ENCODE results near the gene CDK6. TPM values are rescaled to one million over a fixed set of nuclear protein-coding genes. Genes with fewer than 3 reads are reported as not detected.

The CDK6 gene
- total RNA-seq, 1 donor, result 45.6 TPM

DNA sequence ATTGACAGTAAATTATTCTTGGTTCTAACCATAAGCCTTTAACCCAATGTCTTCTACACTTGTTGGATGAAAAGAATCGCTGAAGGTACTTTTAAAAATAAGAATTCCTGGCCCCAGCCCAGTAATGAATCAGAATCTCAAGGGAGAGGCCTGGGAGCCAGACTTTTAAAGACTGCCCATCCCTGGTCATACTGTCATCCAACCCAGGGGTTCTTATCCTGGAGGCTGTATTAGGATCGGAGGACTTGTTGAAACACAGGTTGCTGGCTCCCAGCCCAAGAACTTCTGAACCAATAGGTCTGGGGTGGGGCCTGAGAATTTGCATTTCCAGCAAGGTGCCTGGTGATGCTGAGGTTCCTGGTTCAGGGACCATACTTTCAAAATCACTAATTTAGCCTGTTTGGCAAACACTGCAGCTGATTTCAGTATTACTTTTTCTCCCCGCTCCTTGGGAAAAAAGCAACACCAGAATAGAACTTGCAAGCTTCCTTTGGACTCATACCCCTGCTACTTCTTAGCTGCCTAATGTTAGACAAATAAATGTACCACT is 166.7 kb downstream of the CDK6 start:
- no peak overlapping the region for H2AFZ ChIP-seq (ENCODE audit: low read length)
- DNase-seq (ENCODE audit: insufficient read length, low spot score, missing footprints), result peak; percentile 80
- H3K9me3 ChIP-seq (ENCODE audit: low read depth, low read length), result no peaks in the 10 kb centered on the region
- no peak overlapping the region for H3K4me3 ChIP-seq (ENCODE audit: insufficient read depth, low read length)
- H3K36me3 ChIP-seq (ENCODE audit: insufficient read depth, low read length), result no peaks in the 10 kb centered on the region
- H3K27ac ChIP-seq (ENCODE audit: low read depth, low read length), result peak overlapping the region; percentile 15
- H3K4me2 ChIP-seq (ENCODE audit: insufficient read depth, low read length), result peak overlapping the region; percentile 5
- TF ChIP-seq, protein P1, sequence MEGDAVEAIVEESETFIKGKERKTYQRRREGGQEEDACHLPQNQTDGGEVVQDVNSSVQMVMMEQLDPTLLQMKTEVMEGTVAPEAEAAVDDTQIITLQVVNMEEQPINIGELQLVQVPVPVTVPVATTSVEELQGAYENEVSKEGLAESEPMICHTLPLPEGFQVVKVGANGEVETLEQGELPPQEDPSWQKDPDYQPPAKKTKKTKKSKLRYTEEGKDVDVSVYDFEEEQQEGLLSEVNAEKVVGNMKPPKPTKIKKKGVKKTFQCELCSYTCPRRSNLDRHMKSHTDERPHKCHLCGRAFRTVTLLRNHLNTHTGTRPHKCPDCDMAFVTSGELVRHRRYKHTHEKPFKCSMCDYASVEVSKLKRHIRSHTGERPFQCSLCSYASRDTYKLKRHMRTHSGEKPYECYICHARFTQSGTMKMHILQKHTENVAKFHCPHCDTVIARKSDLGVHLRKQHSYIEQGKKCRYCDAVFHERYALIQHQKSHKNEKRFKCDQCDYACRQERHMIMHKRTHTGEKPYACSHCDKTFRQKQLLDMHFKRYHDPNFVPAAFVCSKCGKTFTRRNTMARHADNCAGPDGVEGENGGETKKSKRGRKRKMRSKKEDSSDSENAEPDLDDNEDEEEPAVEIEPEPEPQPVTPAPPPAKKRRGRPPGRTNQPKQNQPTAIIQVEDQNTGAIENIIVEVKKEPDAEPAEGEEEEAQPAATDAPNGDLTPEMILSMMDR (IDR thresholded peaks at IDR 0.05; ENCODE audit: extremely low read depth, low read depth, low read length), result no peak
- H4K20me1 ChIP-seq (ENCODE audit: insufficient read depth, low read length), result peaks cover 7% of the 10 kb centered on the region
- peaks cover 41% of the 10 kb centered on the region for H3K4me1 ChIP-seq (ENCODE audit: insufficient read depth, low read length)
- no peaks in the 10 kb centered on the region for H3K27me3 ChIP-seq (ENCODE audit: insufficient read depth, low read length)
- peaks cover 44% of the 10 kb centered on the region for H3K79me2 ChIP-seq (ENCODE audit: insufficient read depth, low read length)

DNA sequence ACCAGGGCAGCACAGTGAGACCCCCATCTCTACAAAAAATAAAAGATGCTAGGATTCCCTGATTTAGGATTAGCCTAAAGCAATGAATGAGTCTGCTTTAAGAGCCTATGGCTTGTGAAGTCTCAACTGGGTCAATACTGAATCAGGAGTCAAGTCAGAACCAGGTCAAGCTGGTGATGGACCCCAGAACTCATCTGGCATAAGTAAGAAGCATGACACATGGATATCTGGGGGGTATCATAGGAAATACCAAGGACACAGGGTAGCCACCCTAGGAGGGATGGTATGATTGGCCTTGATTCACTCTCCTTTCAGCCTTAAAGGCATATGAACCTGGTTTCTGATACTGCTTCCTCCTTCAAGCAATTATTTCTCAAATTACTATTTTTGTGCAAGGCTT is 167.8 kb downstream of the CDK6 start:
- no peak overlapping the region for H3K4me3 ChIP-seq (ENCODE audit: insufficient read depth, low read length)
- no peak overlapping the region for H3K4me2 ChIP-seq (ENCODE audit: insufficient read depth, low read length)
- peaks cover 43% of the 10 kb centered on the region for H3K79me2 ChIP-seq (ENCODE audit: insufficient read depth, low read length)
- TF ChIP-seq, protein P1 (IDR thresholded peaks at IDR 0.05; ENCODE audit: extremely low read depth, low read depth, low read length), result no peak
- H3K36me3 ChIP-seq (ENCODE audit: insufficient read depth, low read length), result no peaks in the 10 kb centered on the region
- no peak overlapping the region for H2AFZ ChIP-seq (ENCODE audit: low read length)
- DNase-seq (ENCODE audit: insufficient read length, low spot score, missing footprints), result peak; percentile 41
- peaks cover 41% of the 10 kb centered on the region for H3K4me1 ChIP-seq (ENCODE audit: insufficient read depth, low read length)
- H3K27ac ChIP-seq (ENCODE audit: low read depth, low read length), result peak overlapping the region; percentile 65
- H3K9me3 ChIP-seq (ENCODE audit: low read depth, low read length), result no peaks in the 10 kb centered on the region
- H3K27me3 ChIP-seq (ENCODE audit: insufficient read depth, low read length), result no peaks in the 10 kb centered on the region
- peaks cover 7% of the 10 kb centered on the region for H4K20me1 ChIP-seq (ENCODE audit: insufficient read depth, low read length)

DNA sequence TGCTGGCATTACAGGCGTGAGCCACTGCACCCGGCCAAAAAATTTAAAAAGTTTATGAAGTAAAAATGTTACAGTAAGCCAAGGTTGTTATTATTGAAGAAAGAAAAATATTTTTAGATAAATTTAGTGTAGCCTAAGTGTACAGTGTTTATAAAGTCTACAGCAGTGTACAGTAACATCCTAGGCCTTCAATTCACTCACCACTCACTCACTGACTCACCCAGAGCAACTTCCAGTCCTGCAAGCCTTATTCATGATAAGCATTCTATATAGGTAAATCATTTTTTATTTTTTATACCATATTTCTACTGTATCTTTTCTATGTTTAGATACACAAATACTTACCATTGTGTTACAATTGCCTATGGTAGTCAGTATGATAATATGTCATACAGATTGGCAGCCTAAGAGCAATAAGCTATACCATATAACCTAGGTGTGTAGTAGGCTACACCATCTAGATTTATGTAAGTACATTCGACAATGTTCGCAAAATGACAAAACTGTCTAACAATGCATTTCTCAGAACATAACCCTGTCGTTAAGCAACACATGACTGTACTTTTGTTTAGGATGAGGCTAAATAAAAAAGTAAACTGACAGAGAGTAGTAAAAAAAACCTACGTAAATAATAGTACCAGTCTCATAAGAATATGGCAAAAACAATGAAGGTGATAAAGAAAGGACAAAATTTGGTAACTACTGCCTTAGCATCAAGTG is 168.4 kb downstream of the CDK6 start:
- no peak for DNase-seq (ENCODE audit: insufficient read length, low spot score, missing footprints)
- H3K4me1 ChIP-seq (ENCODE audit: insufficient read depth, low read length), result peaks cover 41% of the 10 kb centered on the region
- peaks cover 7% of the 10 kb centered on the region for H4K20me1 ChIP-seq (ENCODE audit: insufficient read depth, low read length)
- peaks cover 40% of the 10 kb centered on the region for H3K79me2 ChIP-seq (ENCODE audit: insufficient read depth, low read length)
- peak overlapping the region; percentile 65 for H3K27ac ChIP-seq (ENCODE audit: low read depth, low read length)
- no peaks in the 10 kb centered on the region for H3K27me3 ChIP-seq (ENCODE audit: insufficient read depth, low read length)
- H3K9me3 ChIP-seq (ENCODE audit: low read depth, low read length), result no peaks in the 10 kb centered on the region
- H3K4me2 ChIP-seq (ENCODE audit: insufficient read depth, low read length), result no peak overlapping the region
- H3K4me3 ChIP-seq (ENCODE audit: insufficient read depth, low read length), result no peak overlapping the region
- no peaks in the 10 kb centered on the region for H3K36me3 ChIP-seq (ENCODE audit: insufficient read depth, low read length)
- TF ChIP-seq, protein P1 (IDR thresholded peaks at IDR 0.05; ENCODE audit: extremely low read depth, low read depth, low read length), result no peak
- H2AFZ ChIP-seq (ENCODE audit: low read length), result no peak overlapping the region

DNA sequence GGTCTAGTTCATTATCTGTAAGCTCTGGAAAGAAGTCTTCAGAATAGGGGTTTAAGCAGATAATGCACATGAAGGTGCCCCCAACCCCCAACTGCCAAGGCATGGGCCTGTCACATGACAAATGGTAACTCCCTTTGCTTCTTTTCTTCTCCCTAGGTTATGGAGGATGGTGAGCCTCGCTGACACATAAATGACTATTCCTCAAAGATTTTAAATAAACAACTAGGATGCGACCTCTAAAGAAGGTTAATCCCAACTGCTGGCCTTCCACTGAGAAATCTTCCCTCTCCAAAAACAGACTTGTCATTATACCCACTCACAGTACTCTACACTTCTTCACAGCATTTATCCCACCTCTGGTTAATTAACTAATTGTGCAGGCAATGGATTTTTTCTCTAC is 170.4 kb downstream of the CDK6 start:
- H4K20me1 ChIP-seq (ENCODE audit: insufficient read depth, low read length), result peaks cover 7% of the 10 kb centered on the region
- no peak overlapping the region for H2AFZ ChIP-seq (ENCODE audit: low read length)
- no peak overlapping the region for H3K4me2 ChIP-seq (ENCODE audit: insufficient read depth, low read length)
- peaks cover 42% of the 10 kb centered on the region for H3K79me2 ChIP-seq (ENCODE audit: insufficient read depth, low read length)
- DNase-seq (ENCODE audit: insufficient read length, low spot score, missing footprints), result peak; percentile 39
- H3K36me3 ChIP-seq (ENCODE audit: insufficient read depth, low read length), result peaks cover 2% of the 10 kb centered on the region
- peaks cover 41% of the 10 kb centered on the region for H3K4me1 ChIP-seq (ENCODE audit: insufficient read depth, low read length)
- H3K4me3 ChIP-seq (ENCODE audit: insufficient read depth, low read length), result no peak overlapping the region
- H3K27me3 ChIP-seq (ENCODE audit: insufficient read depth, low read length), result no peaks in the 10 kb centered on the region
- TF ChIP-seq, protein P1 (IDR thresholded peaks at IDR 0.05; ENCODE audit: extremely low read depth, low read depth, low read length), result no peak
- H3K9me3 ChIP-seq (ENCODE audit: low read depth, low read length), result no peaks in the 10 kb centered on the region
- peak overlapping the region; percentile 20 for H3K27ac ChIP-seq (ENCODE audit: low read depth, low read length)
